ENCODE results near the gene NUP214.
"Not testable (repeated sequence)": the region's sequence is repeated elsewhere in the genome, so short reads cannot be mapped to it uniquely, and the experiment has no call there.

The NUP214 gene

DNA sequence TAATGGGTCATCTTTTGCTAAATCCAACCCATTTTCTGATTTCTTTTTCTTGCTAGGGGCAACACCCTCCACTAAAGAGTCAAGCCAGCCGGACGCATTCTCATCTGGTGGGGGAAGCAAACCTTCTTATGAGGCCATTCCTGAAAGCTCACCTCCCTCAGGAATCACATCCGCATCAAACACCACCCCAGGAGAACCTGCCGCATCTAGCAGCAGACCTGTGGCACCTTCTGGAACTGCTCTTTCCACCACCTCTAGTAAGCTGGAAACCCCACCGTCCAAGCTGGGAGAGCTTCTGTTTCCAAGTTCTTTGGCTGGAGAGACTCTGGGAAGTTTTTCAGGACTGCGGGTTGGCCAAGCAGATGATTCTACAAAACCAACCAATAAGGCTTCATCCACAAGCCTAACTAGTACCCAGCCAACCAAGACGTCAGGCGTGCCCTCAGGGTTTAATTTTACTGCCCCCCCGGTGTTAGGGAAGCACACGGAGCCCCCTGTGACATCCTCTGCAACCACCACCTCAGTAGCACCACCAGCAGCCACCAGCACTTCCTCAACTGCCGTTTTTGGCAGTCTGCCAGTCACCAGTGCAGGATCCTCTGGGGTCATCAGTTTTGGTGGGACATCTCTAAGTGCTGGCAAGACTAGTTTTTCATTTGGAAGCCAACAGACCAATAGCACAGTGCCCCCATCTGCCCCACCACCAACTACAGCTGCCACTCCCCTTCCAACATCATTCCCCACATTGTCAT, 72.0 kb downstream of the NUP214 start:
- no peak for DNase-seq (ENCODE audit: low spot score)

DNA sequence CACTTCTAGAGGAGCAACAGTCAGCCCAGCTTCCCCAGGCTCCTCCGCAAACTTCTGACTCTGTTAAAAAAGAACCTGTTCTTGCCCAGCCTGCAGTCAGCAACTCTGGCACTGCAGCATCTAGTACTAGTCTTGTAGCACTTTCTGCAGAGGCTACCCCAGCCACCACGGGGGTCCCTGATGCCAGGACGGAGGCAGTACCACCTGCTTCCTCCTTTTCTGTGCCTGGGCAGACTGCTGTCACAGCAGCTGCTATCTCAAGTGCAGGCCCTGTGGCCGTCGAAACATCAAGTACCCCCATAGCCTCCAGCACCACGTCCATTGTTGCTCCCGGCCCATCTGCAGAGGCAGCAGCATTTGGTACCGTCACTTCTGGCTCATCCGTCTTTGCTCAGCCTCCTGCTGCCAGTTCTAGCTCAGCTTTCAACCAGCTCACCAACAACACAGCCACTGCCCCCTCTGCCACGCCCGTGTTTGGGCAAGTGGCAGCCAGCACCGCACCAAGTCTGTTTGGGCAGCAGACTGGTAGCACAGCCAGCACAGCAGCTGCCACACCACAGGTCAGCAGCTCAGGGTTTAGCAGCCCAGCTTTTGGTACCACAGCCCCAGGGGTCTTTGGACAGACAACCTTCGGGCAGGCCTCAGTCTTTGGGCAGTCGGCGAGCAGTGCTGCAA, 72.8 kb downstream of the NUP214 start:
- no peak for DNase-seq (ENCODE audit: low spot score)

DNA sequence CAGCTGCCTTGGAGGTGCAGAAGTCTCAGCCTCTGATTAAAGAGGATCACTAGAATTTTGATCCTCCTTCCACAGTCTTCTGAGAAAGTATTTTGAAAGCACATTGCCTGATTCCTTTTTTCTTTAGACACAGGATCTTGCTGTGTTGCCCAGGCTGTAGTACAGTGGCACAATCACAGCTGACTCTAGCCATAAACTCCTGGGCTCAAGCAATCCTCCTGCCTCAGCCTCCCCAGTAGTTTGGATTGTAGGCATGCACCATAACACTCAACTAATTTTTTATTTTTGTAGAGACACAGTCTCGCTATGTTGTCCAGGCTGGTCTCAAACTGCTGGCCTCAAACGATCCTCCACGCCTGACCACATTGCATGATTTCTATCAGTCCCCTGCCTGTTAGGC, 76.5 kb downstream of the NUP214 start:
- no peak for DNase-seq (ENCODE audit: low spot score)

DNA sequence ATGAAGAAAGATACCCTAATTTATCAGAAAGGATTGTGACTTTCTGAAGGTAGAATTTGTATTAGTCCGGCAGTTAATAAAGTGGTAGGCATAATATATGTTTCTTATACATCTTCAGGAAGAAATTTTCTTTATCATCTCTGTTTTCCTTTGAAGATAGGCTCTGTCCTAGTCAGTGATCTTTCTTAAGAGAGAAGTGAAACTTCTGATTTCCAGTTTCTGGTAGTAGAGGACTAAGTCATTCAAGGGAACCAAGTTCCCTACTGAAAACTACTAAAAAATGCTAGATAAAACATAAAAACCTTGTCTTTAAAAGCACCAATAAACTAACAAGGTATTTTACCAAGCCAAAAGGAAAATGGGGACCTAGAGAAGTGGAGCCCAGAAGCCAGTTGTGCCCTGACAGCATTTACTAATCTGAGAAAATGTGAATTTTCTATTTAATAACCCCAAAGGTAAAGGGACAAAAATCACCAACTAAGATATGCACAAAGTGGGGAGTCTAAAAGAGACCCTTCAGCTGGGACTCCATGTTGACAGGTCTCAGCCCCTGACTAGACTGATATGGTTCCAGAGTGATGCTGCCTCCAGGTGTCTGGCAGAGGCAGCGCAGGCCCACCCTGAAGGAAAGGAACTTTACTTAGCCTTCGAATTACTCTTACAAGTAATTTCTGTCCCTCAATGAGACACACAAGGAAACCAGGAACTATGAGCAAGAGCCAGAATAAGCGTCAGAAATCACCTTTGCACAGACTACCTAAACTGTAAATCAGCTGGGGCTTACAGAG, 78.2 kb downstream of the NUP214 start:
- DNase-seq (ENCODE audit: low spot score) = peak; percentile 15

DNA sequence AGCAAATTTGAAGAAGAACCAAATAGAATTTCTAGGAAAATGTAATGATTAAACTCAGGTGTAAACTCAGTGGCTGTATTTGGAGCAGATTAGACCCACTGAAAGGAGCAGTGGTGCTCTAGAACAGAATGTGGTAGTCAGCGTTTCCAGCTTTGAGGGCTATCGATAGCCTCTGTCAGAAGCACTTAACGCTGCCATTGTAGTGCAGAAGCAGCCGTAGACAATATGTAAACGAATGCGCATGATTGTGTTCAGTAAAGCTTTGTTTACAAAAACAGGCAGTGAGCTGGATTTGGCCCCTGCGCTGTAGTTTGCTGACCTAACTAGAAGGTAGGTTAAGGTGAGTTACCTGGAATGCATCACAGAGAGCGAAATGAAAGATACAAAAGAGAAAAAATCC, 78.9 kb downstream of the NUP214 start:
- no peak for DNase-seq (ENCODE audit: low spot score)

DNA sequence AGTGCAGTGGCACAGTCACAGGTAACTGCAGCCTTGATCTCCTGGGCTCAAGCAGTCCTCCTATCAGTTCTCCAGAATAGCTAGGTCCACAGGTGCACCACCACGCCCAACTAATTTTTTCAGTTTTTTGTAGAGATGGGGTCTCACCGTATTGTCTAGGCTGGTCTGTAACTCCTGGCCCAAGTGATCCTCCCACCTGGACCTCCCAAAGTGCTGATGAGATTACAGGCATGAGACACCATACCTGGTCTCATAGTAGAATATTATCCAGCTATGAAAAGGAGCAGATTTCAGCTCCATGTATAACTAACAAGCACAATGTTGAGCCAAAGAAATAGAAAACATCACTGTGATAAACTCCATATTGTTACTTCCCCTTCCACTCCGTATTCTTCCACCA, 81.1 kb downstream of the NUP214 start:
- DNase-seq (ENCODE audit: low spot score) = no peak

DNA sequence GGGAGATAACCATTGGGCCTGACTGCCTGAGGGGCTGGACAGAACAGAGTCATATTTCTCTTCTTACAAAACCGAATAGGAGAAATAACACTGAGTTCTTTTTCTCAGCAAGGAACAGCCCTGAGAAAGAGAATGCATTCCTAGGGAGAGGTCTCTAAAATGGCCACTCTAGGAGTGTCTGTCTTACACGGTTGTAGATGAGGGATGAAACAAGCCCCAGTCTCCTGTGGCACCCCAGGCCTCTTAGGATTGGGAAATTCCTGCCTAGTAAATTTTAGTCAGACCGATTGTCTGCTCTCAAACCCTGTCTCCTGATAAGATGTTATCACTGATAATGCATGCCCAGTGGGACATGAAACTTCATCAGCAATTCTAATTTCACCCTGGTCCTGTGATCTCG, 86.5 kb downstream of the NUP214 start:
- DNase-seq (ENCODE audit: low spot score) = not testable (repeated sequence)

DNA sequence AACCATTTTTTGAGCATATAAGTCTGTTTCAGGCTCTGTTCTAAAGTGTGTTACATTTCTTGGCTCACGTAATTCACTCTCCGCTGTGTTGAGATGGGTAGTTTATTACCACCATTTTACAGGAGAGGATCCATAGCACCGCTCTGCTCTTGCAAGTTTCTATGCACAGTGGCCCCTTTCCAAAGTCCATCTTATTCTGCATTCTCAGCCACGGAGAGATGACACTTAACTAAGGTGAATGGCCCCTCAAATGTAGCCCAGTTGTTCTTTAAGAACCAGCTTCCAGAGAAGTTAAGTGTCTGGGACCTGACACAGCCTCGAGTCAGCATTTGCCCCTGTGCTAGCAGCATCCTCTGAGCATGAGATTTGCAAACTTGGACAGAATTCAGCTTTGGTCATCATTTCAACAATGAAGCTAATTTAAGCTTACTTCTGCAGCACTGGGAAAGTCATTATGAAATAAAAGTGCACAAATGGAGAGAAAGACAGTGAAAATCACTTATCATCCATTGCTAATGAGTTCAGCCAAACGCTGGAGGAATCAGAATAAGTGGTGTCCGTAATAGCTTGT, 89.0 kb downstream of the NUP214 start:
- no peak for DNase-seq (ENCODE audit: low spot score)

DNA sequence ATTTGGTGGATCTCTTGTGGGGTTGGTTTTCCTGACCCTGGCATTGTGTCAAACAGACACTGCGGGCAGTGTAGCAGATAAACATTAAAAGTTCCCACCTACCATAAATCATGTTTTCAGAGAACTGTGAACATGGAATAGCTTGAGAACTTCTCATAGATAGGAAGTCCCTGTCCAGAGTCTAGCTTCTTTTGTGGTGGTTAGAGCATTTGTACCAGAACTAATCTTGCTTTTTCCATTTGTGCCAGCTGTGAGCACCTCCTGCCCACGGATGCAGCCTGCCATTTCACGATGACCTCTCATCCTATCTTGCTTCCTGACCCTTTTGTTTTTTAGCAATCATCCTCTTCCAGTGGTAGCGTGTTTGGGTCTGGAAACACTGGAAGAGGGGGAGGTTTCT, 89.5 kb downstream of the NUP214 start:
- no peak for DNase-seq (ENCODE audit: low spot score)

DNA sequence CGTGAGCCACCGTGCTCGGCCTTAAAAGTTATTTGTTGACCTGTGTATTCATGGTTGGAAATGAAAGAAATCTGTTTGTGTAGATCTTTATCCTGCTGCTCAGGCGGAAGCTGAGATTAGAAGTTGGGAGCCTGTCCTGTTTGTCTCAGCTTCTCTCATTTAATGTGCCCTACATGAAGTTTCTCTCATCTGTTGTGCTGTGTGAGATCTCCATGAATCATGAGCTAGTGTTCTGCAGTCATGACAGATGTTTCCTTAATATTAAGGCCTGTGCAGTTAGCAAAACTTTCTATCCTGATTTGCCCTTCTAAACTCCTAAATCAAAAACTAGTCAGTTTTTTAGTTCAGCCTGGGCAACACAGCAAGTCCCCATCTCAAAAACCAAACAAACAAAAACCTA, 91.4 kb downstream of the NUP214 start:
- DNase-seq (ENCODE audit: low spot score) = no peak

DNA sequence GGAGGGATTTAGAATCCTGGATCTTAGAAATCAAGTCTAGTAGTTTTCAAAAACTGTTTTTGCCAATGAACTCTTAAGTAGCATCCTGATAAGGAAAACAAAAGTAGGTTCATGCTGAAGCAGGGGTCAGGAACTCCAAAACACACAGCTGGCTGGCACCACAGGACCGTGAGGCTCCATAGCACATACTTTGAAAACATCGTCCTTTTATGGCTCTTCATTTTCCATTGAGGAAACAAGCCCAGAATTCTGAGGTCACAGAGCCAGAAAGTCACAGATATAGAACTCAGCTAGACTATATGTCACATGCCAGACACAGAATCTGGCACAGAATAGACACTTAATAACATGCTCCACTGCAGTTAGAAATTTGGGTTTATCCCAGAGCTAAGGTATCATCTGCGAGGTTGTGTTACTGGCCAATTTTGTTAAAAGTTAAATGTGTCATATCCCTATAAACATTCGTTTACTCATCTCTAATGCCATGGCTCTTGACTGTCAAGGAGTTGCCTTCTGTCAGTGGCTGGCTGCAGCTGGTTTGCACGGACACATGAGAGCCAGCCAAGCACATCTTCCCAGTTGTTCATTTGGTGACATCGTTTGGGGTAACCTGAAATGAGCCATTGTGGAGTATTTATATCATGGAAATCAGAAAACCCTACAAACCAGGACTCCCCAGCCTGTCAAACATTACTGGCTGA, 92.1 kb downstream of the NUP214 start:
- no peak for DNase-seq (ENCODE audit: low spot score)

DNA sequence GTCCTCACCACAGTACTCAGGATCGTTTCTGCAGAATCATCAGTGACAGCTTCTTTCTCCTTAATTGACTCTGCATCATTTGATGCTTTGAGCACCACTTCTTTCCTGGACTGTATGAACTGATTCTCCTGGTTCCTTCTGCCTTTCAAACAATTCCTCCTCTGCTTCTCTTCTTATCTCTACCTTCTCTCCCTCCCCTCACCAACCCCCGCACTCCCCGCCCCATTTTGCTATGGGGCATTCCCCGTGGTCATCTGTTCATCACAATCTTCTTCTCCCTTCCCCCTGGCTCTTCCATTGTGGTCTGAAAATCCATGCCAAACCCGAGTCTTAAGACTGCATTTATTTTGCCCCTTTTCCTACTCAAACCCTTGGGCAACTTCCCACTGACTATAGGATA, 93.0 kb downstream of the NUP214 start:
- no peak for DNase-seq (ENCODE audit: low spot score)

DNA sequence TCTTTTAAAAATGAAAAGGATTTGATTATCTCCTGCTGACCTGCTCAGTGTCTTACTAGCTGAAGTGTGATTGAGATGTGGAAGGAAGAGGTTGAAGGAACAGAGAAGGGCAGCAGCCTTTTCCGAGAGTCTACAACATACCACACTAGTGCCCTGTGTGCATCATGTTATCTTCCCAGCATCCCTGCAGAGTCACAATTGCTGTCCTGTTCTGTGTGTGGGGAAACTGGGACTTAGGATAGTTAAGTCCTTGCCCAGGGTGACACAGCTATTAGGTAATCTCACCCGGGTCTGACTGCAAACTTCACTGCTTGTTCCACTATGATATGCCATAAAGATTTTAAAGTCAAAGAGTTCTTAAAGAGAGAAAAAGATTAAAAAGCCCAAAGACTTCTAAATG, 95.1 kb downstream of the NUP214 start:
- no peak for DNase-seq (ENCODE audit: low spot score)

DNA sequence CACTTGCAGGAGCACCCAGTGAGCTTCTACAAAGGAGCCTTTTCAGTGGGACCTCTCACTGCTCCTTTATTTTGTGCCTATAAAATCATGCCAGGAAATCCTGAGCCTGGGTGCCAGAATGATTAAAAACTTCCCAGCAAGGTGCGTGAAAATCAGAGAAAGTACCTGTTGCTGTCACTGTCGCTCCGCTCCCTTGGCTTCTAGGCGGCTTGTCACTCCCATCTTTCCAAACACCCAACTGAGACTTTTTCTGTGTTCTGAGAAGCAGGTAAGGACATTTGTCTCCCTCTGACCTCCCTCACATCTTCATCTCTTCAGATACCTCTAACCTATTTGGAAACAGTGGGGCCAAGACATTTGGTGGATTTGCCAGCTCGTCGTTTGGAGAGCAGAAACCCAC, 97.1 kb downstream of the NUP214 start:
- no peak for DNase-seq (ENCODE audit: low spot score)

DNA sequence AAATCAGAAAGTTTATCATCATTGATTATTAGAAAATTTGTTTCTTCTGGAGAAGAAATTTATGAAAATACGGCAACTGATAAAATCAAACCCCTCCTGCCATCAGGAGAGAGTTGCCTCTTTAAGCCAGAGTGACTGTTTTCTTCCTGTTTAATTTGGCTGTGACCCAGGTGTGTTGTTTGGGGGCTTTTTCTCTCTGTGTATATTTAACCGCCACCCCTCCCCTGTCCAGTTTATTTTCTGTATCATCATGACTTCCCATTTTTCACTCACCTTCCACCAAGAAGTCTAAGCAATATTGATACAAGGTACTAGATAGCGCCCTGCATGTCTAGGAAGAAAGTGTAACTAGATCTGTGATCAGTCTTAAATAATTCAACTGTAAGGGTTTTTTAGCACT, 100.8 kb downstream of the NUP214 start:
- no peak for DNase-seq (ENCODE audit: low spot score)

DNA sequence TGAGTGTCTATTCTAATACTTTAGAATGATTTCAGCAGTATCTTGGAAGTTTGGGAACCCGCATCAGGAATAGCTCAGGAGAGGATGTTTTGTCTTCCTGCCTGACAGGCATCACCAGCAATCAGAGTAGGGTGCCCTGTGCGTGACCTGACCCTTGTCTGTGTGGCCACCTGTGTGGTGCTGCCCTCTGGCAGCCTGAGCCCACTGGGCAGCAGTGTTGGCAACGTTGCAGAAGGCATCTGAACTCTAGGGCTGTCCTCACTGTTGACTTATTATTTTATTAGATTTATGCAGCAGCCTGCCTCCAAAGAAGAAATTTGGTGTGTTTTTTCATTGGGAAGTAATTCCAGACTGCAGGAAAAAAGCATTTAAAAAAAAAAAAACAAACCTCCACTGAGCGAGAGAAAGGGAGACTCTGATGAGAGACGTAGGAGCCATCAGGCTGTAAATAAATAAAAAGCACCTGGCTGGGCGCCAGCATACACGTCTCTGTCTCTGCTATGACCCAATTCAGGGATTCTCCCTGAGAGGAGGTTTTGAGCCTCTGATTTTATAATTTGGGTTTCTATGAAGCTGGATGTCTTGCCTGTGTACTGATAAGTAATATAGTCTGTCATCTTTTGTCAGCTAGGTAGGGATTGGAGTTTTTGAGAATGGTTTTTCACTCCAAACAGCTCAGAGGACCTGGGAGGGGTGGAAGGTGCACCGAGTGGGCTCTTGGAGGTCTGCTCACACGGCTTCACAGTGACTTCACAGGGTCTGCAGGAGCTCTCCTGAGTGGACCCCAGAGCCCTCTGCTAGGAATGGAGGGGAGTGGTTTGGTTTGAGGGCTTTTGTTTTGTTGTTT, 101.9 kb downstream of the NUP214 start:
- DNase-seq (ENCODE audit: low spot score) = no peak

DNA sequence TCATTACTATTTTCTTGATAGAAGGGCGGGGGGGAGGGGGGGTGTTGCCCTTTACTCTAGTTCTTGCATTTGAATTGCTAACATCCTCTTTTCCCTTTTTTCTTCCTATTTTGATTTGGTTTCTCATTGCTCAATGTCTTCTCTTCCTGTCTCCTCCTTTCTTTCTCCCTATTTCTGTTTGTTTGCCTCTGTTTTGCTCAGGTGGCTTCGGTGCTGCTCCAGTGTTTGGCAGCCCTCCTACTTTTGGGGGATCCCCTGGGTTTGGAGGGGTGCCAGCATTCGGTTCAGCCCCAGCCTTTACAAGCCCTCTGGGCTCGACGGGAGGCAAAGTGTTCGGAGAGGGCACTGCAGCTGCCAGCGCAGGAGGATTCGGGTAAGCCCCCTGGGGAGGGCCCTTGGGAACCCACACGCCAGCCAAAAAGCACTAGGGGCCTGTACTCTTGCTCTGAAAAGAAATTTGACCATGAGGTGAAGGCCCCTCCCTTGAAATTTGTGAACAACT, 102.6 kb downstream of the NUP214 start:
- no peak for DNase-seq (ENCODE audit: low spot score)

DNA sequence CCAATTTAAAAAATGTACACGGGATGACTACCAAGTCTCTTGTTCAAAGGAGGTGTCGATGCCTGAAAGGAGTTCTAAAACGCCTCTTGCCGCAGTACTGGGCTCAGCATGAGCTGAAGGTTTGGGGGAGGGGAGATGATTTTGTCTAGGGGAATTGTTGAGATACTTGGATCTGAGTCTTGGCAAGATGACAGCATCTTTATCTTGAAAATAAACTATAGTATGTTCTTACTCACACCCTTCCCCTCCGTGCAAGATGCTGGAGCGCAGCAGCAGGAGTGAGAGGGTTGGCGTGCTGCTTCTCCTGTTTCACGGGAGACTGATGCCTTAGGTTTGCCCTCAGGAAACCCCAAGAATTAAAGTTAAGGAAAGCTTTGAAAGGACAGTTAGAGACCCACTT, 103.6 kb downstream of the NUP214 start:
- DNase-seq (ENCODE audit: low spot score) = no peak

DNA sequence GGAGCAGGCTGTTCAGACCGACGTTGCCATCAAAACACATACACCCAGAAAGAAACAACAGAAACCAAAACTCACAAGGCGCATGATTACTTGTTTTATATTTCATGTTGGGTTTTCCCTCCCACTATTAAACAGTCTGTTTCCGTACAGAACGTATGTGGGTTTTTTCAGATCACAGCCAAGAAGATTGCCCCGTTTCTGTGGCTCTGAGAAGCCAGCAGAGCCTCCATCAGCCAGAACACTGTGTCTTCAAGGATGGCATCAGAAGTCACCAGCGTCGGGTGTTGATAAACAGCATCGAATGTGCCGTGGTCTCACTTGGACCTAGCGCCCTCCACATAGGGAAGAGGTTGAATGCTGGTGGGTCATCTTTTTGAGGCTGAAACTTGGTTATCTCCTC, 108.2 kb downstream of the NUP214 start:
- no peak for DNase-seq (ENCODE audit: low spot score)

DNA sequence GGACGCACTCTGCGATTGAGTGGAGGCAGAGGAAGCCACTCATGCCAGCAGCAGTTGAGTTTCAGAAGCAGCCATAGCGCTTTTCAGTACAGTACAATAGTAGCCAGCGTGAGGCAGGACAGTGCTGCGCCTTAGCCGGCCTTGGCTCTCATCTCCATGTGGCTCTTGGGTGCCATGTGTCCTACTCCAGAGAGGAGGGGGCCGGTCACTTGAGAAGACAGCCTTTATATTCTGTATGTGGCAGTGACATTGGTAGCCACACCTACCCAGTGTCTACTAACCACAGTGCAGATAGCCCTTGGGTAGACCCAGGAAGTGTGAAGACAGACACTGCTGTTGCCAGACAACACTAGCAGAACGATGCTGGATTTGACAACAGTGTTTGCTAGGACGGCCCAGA, 108.6 kb downstream of the NUP214 start:
- DNase-seq (ENCODE audit: low spot score) = no peak

All from HuH-7 (cell line).